Thyroid gland (tissue), 4 donors: Measurements from ENCODE around the gene ACTG2.

ENCODE experiments used
- POLR2A ChIP-seq, 2 donors: fragments of 450-650 bp; IDR thresholded peaks; one replicate each; pipeline ENCODE4 v1.6.1; 2017; ENCODE audit warnings: antibody characterized with exemption in 2 of 2, mild to moderate bottlenecking in 2 of 2, moderate library complexity in 1 of 2
- TF ChIP-seq, protein P1 (sequence below), 6 experiments: fragments of 200-600 bp in 3 of 6; fragments of 450-650 bp in 3 of 6; sonication (generic) in 3 of 6; IDR thresholded peaks; one replicate each; pipeline ENCODE4 v1.5.1; 2016 to 2019; ENCODE audit warnings: antibody characterized with exemption in 6 of 6, mild to moderate bottlenecking in 2 of 6, inconsistent platforms in 1 of 6, moderate library complexity in 1 of 6

DNA sequence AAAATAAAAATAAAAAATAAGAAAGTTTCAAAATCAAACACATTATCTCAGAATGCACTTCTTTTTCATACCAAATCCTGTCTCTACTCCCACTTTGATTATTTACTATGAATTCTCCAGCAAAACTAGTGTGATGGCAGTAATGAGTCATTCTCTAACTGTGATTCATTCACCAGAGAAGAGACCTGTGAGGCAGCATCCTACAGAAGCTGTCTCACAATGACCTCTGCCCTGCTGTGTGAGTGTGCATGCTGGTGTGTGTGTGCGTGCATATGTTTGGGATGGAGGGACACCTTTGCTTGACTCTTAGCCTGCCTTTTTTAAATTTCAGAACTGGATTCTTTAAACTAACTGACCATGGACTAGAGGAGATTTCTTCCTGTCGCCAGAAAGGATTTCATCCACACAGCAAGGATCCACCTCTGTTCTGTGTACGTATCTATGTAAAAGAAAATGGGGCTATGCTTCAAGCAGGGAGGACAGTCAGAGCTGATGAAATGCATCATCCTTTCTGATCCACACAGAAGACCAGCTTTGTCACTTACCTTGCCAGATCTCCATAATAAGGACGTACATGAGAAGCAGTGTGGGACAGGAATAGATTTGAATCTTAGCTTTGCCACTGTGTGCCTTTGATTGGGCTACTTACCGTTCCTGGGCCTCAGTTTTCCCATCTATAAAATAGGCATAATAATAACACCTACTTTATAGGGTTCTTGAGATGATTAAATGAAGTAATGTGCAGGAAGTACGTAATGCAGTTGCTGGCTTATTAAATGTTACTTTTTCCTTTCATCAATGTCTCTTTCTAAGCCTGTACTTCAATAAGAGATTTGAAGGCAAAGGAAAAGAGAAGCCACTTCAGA is 32.9 kb upstream of the ACTG2 start:
- TF ChIP-seq, protein P1, sequence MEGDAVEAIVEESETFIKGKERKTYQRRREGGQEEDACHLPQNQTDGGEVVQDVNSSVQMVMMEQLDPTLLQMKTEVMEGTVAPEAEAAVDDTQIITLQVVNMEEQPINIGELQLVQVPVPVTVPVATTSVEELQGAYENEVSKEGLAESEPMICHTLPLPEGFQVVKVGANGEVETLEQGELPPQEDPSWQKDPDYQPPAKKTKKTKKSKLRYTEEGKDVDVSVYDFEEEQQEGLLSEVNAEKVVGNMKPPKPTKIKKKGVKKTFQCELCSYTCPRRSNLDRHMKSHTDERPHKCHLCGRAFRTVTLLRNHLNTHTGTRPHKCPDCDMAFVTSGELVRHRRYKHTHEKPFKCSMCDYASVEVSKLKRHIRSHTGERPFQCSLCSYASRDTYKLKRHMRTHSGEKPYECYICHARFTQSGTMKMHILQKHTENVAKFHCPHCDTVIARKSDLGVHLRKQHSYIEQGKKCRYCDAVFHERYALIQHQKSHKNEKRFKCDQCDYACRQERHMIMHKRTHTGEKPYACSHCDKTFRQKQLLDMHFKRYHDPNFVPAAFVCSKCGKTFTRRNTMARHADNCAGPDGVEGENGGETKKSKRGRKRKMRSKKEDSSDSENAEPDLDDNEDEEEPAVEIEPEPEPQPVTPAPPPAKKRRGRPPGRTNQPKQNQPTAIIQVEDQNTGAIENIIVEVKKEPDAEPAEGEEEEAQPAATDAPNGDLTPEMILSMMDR (IDR thresholded peaks at IDR 0.05): no peak
- no peak for TF ChIP-seq POLR2A (IDR thresholded peaks at IDR 0.05)
